HG03280 (cell line): ENCODE results near the gene CCDC89.

ENCODE experiments used
- ATAC-seq: cut with Tn5 transposase; IDR thresholded peaks from one replicate; pipeline ENCODE4 v1.9.1; 2021; ENCODE audit warnings: mild to moderate bottlenecking, moderate library complexity; ENCODE audit not compliant: unreplicated experiment

CCDC89 gene

DNA sequence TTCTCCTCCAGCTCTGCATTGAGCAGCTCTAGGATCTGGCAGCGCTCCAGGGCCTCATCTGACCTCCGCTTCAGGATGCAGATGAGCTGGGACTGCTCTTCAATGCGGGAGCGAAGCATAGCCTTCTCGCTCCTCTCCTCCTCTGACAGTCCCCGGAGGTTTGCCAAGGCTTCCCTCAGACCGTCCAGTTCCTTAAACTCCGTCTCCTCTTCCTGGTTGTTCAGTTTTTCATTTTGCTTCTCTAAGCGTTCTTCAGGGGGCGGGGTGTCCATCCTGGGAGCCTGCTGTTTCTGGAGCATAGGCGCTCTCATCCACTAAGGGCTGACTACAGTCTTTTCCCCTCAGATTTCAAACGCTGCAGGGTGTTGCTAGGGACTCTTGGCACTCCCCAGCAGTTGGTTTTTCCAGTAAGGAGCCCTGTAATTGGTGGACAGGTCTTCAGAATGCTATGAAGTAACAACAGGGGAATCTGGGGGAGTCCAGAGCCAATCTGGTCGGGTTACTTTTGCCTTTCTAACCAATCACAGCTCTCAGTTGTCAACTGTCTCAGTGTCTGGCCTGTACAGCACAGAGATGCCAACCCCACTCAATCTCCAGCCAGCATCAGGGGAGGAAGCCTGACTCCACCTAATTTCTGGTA, at the start of gene CCDC89:
CCDC89 (minus strand) TSS at position 376 of the 640 bp plus-strand sequence; CDS start at position 311, 65 bp downstream.
- no peak for ATAC-seq

DNA sequence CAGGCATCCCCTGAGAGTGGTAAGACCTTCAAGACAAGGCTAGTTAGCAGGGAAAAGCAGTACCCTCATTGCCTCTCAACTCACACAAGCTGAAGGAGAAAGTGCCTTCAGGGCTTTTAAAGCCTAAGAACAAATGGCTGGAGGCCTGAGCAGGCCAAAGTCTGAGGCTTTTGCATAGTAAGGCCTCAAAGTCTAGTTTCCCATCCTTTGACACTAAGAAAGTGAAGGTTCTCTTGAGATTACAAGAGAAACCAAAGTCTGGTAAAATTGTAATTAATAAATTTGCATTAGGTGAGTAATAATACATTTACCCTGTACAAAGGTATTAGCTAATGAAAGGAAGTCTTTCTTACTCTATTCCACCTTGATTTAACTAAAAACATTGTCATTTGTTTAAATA, 47.0 kb upstream of the CCDC89 start:
- ATAC-seq: no peak

DNA sequence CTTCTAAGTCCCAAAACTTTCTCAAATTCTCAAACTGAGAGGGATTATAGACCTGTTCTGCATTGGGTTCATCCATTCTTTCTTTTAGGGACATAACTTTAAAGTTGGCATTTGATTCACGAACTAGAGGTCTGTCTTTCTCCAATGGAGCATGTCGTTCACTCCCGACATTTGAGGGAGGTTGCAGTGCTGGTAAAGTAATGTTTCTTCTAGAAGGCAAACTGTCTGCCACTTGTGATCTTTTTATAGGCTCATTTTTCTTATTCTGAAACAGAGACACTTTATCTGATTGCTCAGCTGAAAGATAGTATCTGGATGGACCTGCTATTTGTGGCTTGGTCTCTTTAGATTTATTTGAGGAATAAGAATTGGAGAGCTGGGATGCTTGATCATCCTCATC, 40.4 kb upstream of the CCDC89 start:
- ATAC-seq: no peak

DNA sequence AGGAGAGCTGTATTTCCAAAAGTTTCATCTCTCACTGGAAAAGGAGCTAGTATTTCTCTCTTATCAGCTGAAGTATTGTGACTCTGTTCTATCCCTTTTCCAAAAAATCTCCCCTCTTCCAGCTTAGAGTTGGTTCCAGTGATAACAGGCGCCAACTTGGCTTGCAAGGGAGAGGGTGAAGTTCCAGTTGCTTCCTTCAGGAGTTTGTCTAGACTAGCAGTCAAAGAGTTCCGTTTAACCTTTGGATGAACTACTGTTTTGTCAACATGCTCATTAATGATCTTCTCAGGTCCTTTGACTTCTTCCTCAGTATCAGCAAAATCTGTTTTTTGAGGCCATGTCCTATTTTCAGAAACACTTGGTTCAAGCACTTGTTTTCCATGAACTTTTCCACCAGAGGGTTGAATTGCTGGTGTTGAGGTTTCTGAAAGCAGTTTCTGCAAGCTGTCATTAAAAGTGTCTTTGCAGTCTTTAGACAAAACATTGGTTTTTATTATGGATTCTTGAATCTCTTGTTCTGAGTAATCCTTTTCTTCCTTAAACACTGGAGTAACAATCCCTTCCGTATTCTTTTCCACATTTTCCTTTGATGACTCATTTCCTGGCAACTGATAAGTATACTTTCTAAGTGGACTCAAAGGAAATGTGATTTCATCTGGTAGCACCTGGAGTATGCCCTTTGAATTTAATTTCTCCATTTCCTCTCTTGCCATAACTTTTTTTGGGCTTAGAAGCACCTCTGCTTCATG, 39.7 kb upstream of the CCDC89 start:
- ATAC-seq: no peak

DNA sequence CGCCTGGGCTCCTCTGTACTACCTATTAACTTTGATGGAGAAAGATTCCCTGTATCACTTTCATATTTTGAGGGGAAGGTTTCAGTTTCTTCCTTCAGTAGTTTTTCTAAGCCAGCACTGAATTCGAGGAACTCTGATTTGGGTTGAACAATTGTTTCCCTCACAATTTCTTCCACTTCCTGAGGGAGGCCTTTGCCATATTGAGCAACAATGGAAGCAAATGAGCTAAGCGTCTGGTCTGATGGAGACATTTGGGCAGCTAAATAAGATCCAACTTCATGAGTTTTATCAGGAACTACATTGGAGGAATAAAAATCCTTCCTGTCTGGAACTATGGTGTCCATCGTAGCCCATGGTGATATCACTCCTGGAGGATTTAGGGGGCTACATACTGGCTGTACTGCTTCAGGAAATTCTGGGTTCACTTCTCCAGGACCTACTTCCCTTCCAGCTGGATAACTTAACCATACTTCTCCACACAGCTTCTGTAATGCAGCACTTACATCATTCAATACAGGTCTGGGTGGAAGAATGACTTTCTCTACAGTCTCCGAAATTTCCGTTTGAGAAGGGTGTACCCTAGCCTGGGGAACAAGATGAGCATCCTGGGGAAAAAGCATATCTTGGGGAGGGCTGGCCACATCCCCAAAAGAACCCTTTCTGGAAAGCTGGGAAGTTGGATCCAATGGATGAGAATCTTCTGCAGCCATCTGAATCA, 38.9 kb upstream of the CCDC89 start:
- ATAC-seq: no peak

DNA sequence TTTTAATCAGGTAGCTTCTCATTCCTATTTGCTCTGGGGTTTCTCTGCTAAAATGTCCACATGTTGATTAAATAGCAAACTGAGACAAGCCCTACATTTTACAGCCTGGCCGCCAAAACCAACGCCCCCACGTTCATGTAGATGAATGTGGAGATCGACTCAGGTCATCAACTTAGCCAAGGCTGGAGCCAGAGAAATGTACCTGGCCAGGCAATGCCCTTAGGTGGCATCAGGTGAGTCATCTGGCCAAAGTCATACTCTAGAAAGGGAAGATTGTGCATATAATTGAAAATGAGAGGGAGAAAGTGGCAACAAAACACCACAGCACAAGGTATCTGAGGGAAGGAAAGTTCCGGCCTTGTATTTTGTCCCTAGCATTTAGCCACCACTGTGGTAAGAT, 37.1 kb upstream of the CCDC89 start:
- no peak for ATAC-seq

DNA sequence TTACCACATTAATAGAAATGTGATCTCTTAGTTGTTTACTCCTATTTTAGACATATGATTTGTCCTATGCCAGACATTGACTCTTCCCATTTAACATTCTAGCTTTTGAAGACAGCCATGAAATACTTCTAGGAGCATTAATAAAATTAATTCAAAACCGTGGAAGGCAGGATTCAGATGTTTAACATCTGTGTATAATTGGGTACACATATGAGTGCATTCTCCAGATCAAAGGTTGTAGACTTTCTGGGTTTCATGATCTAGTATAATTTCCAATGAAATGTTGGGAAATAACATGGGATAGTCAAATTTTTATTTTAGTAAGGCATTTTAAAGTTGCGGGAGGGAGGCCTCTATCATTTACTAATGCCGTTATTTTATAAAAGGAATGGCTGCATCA, 35.2 kb upstream of the CCDC89 start:
- ATAC-seq: no peak

DNA sequence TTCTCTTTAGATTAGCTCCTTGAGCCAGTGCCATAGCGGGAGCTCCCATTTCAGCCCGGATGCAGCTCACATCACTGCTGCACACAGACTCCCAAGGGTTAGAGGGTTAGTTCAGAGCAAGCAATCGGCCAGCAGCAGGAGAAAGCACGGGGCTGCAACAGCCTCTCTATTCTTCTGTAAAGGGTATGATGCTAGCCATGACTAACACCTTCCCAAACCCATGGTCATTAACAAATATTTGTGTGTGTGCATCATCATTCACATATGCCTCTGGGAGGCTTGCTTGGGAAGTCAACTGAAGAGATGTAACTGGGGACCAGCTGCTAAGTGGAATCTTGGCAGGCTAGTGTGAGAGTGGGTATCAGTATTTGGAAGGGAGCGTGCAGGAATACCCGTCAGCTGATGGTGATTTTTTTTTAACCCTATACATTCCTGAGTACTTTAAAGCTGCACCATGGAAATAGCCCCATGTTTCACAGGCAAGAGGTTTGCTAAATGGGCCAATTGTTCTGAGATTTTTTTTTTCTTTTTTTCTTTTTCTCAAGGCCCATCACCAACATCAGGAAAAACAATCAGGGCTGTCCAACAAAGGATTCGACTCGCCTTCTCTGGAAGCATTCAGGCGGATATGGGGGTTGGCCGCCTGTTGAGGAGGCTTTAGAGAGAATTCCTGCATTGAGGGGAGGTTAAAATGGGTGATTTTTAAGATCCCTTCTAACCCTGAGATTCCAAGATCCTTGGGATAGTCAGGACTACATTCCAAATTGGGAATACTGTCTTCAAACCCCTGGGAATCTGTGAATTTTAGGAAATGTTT, 33.2 kb upstream of the CCDC89 start:
- ATAC-seq: no peak

DNA sequence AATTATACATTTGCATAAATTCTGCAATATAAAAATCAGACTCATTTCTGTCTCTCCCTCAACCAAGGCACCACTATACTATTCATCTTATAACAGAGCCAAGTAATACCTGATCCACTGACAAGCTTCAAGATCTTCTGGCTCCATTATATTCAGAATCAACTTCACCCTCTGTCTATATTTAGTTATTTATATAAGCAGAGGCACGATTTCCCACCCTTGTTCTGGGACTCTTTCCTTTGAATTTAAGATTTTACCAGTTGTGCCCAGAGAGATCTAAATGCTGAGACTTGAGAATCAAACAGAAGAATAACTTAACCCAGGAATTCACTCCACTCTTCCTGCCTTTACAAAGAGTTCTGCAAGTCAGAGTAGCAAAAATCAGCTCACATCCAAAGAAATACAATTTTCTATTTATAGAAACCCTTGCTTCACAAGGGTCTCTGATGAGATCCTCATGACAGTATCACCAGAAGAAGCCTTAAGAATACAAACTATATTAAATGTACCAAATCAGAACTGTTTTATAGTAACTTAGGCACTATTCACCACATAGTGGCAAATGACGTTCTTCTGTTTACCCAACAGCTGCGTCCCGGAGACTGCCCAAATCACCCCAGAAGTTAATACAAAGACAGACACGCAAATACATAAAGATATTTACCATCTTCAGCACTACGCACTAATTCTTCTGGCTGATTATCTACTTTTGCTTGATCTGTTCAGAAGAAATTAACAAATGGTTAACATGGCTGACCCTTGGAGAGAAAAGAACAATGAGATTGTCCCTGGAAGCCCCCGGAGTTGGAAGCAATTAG, 32.3 kb upstream of the CCDC89 start:
- ATAC-seq: no peak

DNA sequence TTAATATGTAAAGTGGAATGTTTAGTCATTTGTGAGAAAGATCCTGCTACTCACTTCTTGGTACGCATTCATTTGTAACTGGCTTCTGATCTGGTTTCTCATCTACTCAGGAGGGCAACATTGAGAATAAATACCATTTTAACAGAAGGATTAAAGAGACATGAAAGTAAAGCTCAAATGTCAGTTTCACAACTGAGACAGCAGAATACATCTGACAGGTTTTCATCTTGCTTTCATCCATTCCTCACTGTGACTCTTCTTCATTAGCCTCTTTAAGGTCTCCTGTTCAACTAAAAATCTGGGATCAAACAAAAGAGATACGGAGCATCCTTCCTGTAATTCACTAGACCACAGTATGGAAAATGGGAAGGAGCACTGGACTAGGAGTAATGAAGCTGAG, 31.4 kb upstream of the CCDC89 start:
- no peak for ATAC-seq

DNA sequence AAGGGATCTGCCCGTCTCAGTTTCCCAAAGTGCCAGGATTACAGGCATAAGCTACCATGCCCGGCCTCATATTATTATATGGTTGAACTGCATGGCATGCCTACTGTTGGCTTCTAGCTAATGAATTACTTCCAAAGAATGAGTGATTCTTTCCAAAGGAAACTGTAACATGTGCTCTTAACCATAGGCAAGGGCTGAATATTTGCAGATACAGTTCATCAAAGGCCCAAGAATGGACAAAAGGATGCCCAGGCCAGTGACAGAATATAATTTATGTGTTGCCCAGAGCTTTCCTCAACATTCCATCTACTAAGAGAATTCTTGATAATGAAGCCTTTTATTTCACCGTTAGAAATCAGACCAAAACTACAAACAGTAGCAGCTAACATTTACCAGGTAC, 27.0 kb upstream of the CCDC89 start:
- ATAC-seq: no peak

DNA sequence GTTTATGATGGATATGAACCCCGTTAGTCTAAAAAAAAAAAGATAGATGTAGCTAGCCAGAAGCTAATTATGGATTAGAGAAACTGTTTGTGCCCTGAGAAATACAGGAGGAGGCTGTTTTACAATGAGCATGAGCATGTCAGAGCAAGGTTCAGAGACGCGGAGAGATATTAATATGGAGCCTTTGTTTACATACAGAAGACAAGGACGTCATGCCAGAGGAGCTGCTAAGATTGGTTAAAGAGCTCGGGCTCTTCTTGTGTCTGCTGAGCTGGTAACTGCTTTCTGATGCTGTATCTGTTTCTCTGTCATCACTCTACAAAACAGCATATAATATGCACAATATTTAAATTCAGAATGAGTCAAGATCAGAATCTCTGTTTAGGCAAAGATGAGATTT, 24.9 kb upstream of the CCDC89 start:
- ATAC-seq: no peak

DNA sequence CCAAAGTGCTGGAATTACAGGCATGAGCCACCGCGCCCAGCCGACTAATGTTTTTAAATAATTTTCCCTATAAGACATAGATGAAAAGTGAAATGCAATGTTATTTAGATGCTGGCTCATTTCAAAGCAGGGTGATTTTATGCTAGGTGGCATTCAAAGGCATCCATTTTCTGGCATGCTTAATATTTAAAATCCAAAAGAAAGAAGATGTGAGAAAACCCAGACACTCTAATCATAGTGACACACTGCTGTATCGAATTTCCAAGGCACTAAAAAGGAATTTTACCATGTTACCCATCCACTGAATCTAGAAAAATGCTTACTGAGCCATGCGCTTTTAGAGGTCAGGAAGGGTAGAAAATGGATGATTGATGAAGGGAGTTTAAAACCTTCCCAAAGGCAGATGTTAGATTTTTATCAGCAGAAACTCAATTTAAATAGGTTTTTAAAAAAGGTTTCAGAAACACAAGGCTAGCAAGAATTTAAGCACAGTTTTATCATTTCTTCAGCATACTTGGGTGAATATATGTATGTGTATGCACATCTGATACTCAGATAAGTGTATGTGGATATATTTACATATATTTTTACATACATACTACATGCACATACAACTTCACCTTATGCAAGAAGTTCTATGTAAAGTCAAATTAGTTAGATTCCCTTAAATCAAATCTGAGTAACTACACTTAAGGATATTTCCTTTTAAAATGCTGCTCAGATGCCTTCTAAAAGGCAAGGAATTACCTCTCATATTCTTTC, 24.1 kb upstream of the CCDC89 start:
- ATAC-seq: no peak

DNA sequence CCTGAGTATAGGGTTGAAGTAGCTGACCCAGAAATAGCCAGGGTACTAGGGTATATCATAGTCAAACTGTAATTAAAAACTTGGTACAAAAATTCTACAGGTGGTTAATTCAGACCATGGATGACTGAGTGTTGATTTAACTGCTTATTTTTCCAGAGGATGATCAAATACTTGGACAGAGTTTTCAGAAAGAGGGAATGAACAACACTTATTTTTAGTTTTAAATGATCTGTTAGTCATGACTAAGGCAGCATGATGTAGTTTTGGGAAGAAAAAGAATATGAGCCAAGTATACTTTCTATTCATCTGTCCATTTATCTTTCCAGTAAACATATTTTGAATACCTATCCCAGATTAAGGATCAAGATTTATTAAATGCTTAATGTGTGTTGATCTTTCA, 19.8 kb upstream of the CCDC89 start:
- no peak for ATAC-seq

DNA sequence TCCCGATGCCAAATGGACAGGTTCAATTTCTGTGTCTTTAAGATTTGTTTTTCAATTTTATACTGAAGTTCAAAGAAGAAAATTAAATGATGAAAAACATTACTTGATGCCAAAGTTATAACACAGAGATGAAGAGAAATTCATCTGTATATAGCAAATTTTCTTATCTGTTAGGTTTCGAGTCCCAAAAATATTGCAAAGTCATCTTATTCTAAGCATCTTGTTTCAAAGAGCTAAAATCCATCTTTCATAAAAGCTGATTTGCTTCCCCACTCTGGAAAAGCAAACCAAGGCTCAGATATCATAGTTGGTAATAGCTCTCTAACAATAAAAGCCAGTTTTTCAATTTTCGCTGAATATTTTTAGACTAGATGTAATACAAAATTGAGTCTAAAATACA, 19.0 kb upstream of the CCDC89 start:
- ATAC-seq: no peak

DNA sequence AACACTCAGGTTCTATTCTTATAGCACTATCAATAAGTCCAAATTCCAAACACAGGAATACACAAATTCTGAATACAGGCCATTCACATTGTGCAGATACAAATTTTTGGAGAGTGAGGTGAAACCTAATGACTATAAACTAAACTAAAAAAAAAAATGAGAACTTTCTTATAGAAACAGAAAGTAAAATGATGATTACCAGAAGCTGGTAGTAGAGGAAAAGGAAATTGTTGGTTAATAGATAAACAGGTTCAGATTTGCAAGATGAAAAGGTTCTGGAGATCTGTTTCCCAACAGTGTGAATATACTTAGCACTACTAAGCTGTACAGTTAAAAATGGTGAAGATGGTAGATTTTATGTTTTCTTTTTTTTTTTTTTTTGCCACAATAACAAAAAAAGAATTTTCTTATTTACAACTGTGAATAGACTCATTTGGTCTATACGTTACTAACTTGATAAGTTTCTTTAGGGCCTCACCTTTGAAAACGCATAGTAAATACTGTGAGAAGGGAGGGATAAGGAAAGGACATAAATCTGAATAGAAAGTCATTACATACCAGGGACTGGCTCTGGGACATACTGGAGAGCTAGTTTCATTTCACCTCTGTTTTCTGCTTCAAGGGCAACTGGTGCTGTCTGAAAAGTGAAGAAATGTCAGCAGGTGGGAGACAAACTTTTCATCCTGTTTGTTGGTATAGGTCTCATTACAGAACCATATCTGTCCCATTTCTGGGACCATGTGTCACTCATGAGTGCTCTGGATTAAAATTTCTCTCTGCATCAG, 14.2 kb upstream of the CCDC89 start:
- peak; percentile 76 for ATAC-seq

DNA sequence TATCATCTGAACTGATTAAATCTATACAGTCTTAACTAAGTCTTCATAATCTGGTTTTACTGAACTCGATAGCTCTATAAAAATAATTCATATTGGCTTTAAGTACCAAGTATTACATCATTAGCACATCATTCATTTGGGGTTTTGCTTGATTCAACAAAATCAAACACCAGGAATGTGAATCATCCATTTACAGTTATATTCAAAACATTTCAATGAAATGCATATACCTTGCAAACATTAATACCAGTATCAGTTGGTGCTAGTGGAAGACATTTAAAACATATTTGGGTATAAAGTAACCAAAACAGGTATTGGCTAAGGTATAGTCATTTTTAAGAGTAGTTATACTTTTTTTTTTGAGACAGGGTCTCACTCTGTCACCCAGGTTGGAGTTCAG, 12.2 kb upstream of the CCDC89 start:
- ATAC-seq: no peak

DNA sequence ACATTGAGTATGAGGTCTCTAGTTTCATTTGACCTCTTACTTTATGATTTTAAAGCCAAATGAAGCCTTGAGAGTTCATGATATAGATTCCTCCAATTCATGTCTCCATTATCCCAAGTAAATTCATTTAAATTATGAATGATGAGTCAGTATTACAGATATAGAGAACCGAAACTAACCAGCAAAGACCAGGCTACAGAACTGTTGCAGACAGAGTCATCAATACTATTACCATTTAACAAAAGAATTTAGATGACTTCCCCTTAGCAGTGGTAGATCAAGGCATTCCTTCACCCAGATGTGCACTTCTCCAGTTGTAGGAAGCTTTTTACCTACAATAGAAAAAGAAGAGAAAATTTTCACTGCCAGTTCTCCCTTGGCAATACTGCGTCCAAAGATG, 11.8 kb upstream of the CCDC89 start:
- no peak for ATAC-seq

DNA sequence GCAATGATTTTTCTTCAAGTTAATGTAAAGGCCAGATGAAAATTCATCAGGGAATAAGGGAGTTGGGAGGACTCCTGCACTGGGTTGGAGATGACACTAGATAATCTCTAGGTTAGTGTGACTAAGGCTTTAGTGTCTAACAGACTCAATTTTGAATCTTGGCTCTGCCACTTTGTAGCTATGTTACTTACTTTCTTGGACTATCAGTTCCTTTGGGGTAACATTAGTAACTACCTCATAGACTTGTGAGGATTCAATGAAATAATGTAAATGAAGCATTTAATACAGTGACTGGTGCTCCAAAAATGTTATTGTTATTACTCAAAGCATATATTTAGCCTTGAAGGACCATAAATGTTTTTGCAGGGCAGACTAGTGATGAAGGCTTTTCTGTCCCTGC, 9.6 kb upstream of the CCDC89 start:
- no peak for ATAC-seq
